GM12878 (cell line): Measurements from ENCODE around the gene CDKN2B. TPM values are rescaled to one million over a fixed set of nuclear protein-coding genes. Genes with fewer than 3 reads are reported as not detected.

ENCODE experiments used
- ATAC-seq: fragments of 200-7000 bp; cut with Tn5 transposase; 3 replicates; pipeline ENCODE4 v1.9.1; 2020; ENCODE audit warnings: mild to moderate bottlenecking, moderate library complexity
- BruUV-seq: library from RNA; stranded (reverse); fragments of 400-500 nt; replicated peaks from 2 replicates; lab custom pipeline; 2021; lab: Mats Ljungman, UMichigan
- CTCF ChIA-PET: fragments of 300-600 bp; sonication (Branson Sonifier 250); formaldehyde crosslinking; extraction: SDS; loops from one replicate; lab custom pipeline; 2021; ENCODE audit warnings: inconsistent platforms; lab: Yijun Ruan, JAX
- POLR2A ChIA-PET: fragments of 350-600 bp; formaldehyde crosslinking; extraction: SDS; loops from one replicate; lab custom pipeline; 2021; ENCODE audit warnings: inconsistent platforms; lab: Charles Lee
- RAD21 ChIA-PET: fragments of 300-600 bp; sonication (Branson Sonifier 250); formaldehyde crosslinking; loops from one replicate; lab custom pipeline; 2023; ENCODE audit warnings: antibody characterized with exemption; ENCODE audit not compliant: unreplicated experiment; lab: Charles Lee
- SMC1A ChIA-PET: fragments of 300-600 bp; sonication (Branson Sonifier 250); formaldehyde crosslinking; loops from one replicate; lab custom pipeline; 2023; ENCODE audit not compliant: unreplicated experiment, uncharacterized antibody; lab: Charles Lee
- DNase-seq: peaks from one replicate; pipeline ENCODE4 v3.0.0-alpha.2; 2011; ENCODE audit warnings: low read depth, low spot score
- FAIRE-seq: peaks from 3 replicates; lab custom pipeline; 2011; peaks lifted over from hg19 to GRCh38; lab: Jason Lieb, UNC
- H2AFZ ChIP-seq: 2 replicates; pipeline ENCODE4 v1.6.0; 2011; ENCODE audit warnings: low read depth, low read length, control low read depth; ENCODE audit not compliant: control insufficient read depth
- H3K27ac ChIP-seq: 2 replicates; pipeline ENCODE4 v1.5.1; 2011; ENCODE audit warnings: control low read depth; ENCODE audit not compliant: control insufficient read depth, insufficient read depth
- H3K27me3 ChIP-seq, 2 experiments: replicated peaks in 1 of 2; 2 replicates each; pipeline versions ENCODE4 v1.6.0 to v1.6.1; 2011; ENCODE audit warnings: low read length in 1 of 2; ENCODE audit not compliant: control insufficient read depth in 2 of 2, insufficient read depth in 2 of 2
- H3K36me3 ChIP-seq, 2 experiments: 2 replicates each; pipeline ENCODE4 v1.5.1; 2011; ENCODE audit warnings: low read length in 1 of 2; ENCODE audit not compliant: control insufficient read depth in 2 of 2, insufficient read depth in 2 of 2
- H3K4me1 ChIP-seq: 2 replicates; pipeline ENCODE4 v1.6.1; 2011; ENCODE audit warnings: mild to moderate bottlenecking, low read length, moderate library complexity, mixed read lengths; ENCODE audit not compliant: control insufficient read depth, insufficient read depth
- H3K4me2 ChIP-seq: 2 replicates; pipeline ENCODE4 v1.6.0; 2011; ENCODE audit warnings: control low read depth; ENCODE audit not compliant: control insufficient read depth, insufficient read depth
- H3K4me3 ChIP-seq: fragments of 200-600 bp; sonication (generic); 2 replicates; pipeline ENCODE4 v1.5.1; 2016
- H3K79me2 ChIP-seq: 2 replicates; pipeline ENCODE4 v1.6.0; 2011; ENCODE audit warnings: low read length; ENCODE audit not compliant: control insufficient read depth, insufficient read depth
- H3K9ac ChIP-seq: 2 replicates; pipeline ENCODE4 v1.8.0; 2011; ENCODE audit warnings: low read length, control low read depth, mixed read lengths; ENCODE audit not compliant: control insufficient read depth, insufficient read depth
- H3K9me3 ChIP-seq: replicated peaks from 3 replicates; pipeline ENCODE4 v1.5.1; 2011; ENCODE audit warnings: mild to moderate bottlenecking, low read length; ENCODE audit not compliant: control insufficient read depth, insufficient read depth
- H4K20me1 ChIP-seq: 2 replicates; pipeline ENCODE4 v1.6.0; 2011; ENCODE audit not compliant: control insufficient read depth, insufficient read depth
- CBX3 ChIP-seq: fragments of 200-600 bp; sonication (generic); IDR thresholded peaks from 2 replicates; pipeline ENCODE4 v1.6.1; 2016; ENCODE audit warnings: low read depth, borderline replicate concordance
- IKZF2 ChIP-seq, 2 experiments: fragments of 450-650 bp; IDR thresholded peaks; 2 replicates each; pipeline ENCODE4 v1.6.1; 2017; ENCODE audit warnings: mild to moderate bottlenecking in 2 of 2, moderate library complexity in 2 of 2
- LARP7 ChIP-seq: fragments of 450-650 bp; IDR thresholded peaks from 2 replicates; pipeline ENCODE4 v1.6.1; 2017; ENCODE audit warnings: mild to moderate bottlenecking
- NFYB ChIP-seq: IDR thresholded peaks from 2 replicates; pipeline ENCODE4 v1.6.1; 2011; ENCODE audit warnings: low read depth, mild to moderate bottlenecking, low read length, improper control_type of control experiment, moderate library complexity; ENCODE audit not compliant: insufficient read depth
- RAD21 ChIP-seq: IDR thresholded peaks from 2 replicates; pipeline ENCODE4 v1.6.1; 2011; ENCODE audit warnings: mild to moderate bottlenecking, low read depth, low read length, moderate library complexity; ENCODE audit not compliant: insufficient read depth
- RCOR1 ChIP-seq: conservative IDR thresholded peaks from 2 replicates; pipeline ENCODE4 v1.6.1; 2012; ENCODE audit warnings: low read depth, low read length, improper control_type of control experiment
- RELA ChIP-seq: fragments of 450-650 bp; IDR thresholded peaks from 2 replicates; pipeline ENCODE4 v1.8.0; 2014; ENCODE audit warnings: borderline replicate concordance; ENCODE audit not compliant: partially characterized antibody
- SMAD5 ChIP-seq: IDR thresholded peaks from 2 replicates; pipeline ENCODE4 v1.6.1; 2016; ENCODE audit warnings: antibody characterized with exemption, low read depth
- SP1 ChIP-seq: IDR thresholded peaks from one replicate; pipeline ENCODE4 v1.6.1; 2011; ENCODE audit warnings: low read depth, low read length
- WGBS: methylation state at CpG from one replicate; pipeline ENCODE4 v1.1.6; 2016; ENCODE audit warnings: low lambda C conversion rate; ENCODE audit not compliant: insufficient replicate concordance, insufficient coverage; ENCODE audit errors: missing lambda C conversion rate; 5-methylcytosine and 5-hydroxymethylcytosine counted together
- in situ Hi-C: fragments of 300-500 bp; cut with MboI; formaldehyde crosslinking; loops from 9 replicates; pipeline ENCODE4 v1.14.3; 2018; ENCODE audit warnings: mixed read lengths
- intact Hi-C: fragments of 100-400 bp; cut with micrococcal nuclease; formaldehyde crosslinking; loops from one replicate; pipeline ENCODE4 v1.14.2; 2022; ENCODE audit not compliant: unreplicated experiment
- polyA plus RNA-seq, 11 experiments: library from polyadenylated mRNA; depleted of rRNA in 4 of 11; unstranded in 6 of 11; stranded (reverse) in 5 of 11; fragments of >200 nt; fragmentation: Nextera tagmentation in 4 of 11; fragmentation: Illumina TruSeq in 1 of 11; extraction: Ambion mirVana in 4 of 11; extraction: Trizol in 1 of 11; gene quantifications; 1 replicate in 1 of 11; 2 replicates in 10 of 11; pipeline versions ENCODE4 v1.2.1 to v1.2.3, GENCODE V29; 2011 to 2016; ENCODE audit warnings: inconsistent platforms in 2 of 11, missing spikeins in 2 of 11, low read depth in 1 of 11
- total RNA-seq, 4 experiments: library from RNA; depleted of rRNA in 3 of 4; stranded (reverse); fragments of >200 nt in 3 of 4; fragmentation: Illumina TruSeq in 1 of 4; extraction: Trizol in 1 of 4; gene quantifications; 2 replicates each; pipeline versions ENCODE4 v1.2.1 to v1.2.3, GENCODE V29; 2013 to 2021
- TF ChIP-seq, protein P1 (sequence below): fragments of 450-650 bp; IDR thresholded peaks from 2 replicates; pipeline ENCODE4 v1.6.1; 2014; ENCODE audit warnings: mild to moderate bottlenecking
- TF ChIP-seq, protein P2 (sequence below): IDR thresholded peaks from 2 replicates; pipeline ENCODE4 v1.6.1; 2012; ENCODE audit warnings: low read depth, low read length, improper control_type of control experiment
- TF ChIP-seq, protein P3 (sequence below): fragments of 450-650 bp; IDR thresholded peaks from 2 replicates; pipeline ENCODE4 v1.6.1; 2017; ENCODE audit warnings: antibody characterized with exemption, mild to moderate bottlenecking, moderate library complexity

The CDKN2B gene
- total and polyA plus RNA-seq, 10 of the 15 experiments (the other 5 are each of a cell fraction or from before 2014, with no cell fraction given) = 0.03 to 0.47 (median 0.08) TPM; not detected in 1

DNA sequence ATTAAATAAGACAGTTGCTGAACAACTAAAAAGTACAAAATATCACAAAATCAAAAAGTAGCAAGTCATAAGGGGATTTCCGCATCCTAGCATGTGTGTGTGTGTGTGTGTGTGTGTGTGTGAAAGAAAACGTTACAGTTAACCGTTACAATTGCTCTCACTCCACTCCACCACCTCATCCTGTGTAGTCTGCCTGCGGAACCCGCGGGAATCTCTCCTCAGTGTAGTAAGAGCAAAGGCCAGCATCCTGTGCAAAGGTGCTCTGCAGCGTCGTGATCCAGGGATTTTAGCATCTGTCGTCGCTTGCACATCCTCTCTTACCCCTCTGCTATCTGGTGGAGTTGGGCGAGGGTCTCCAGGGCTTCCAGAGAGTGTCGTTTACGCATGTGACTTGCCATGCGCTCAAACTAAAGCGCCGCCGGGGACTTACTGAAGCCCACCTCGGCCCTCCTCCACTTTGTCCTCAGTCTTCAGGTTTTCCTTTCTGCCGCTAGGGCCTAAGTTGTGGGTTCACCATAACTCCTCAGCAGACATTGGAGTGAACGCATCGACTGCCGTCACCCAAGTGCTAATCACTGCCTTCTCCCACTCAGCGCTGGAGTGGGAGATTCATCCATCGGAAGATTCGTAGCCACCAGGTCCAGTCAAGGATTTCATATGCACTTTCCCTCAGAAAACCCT lies 3.9 kb downstream of the CDKN2B start:
- H3K4me2 ChIP-seq = no peak overlapping the region
- no peaks in the 10 kb centered on the region for H3K79me2 ChIP-seq
- CTCF ChIA-PET = no interaction called here
- no peak for DNase-seq
- RAD21 ChIA-PET = no interaction called here
- FAIRE-seq = peak; percentile 56
- H3K36me3 ChIP-seq = no peaks in the 10 kb centered on the region
- POLR2A ChIA-PET = no interaction called here
- no peak overlapping the region for H2AFZ ChIP-seq
- intact Hi-C loops (loop anchor here (5.0 kb wide), 1 partner anchor 173 kb away; no protein-coding TSS in a partner anchor), in situ Hi-C loops (loop anchor here (5.0 kb wide), 1 partner anchor 188 kb away; no protein-coding TSS in a partner anchor)
- SMC1A ChIA-PET = no interaction called here
- no peaks in the 10 kb centered on the region for H3K9me3 ChIP-seq
- TF ChIP-seq NFYB = no peak
- H4K20me1 ChIP-seq = no peaks in the 10 kb centered on the region
- no peak for ATAC-seq
- peaks cover 12% of the 10 kb centered on the region for H3K4me1 ChIP-seq
- H3K9ac ChIP-seq = no peak overlapping the region
- no TSS peak for BruUV-seq
- no peak overlapping the region for H3K27ac ChIP-seq
- 72% methylated on average over 25 of the region's 25 CpGs for WGBS
- no peak overlapping the region; the same call in 1 of the 2 replicates for H3K4me3 ChIP-seq
- peaks cover 0 to 2% of the 10 kb centered on the region in 2 experiments; a peak in 1 of 4 replicates for H3K27me3 ChIP-seq

GRCh38 chr9:22002038-22002437 lies 7.1 kb downstream of the CDKN2B start:
- ChIA-PET POLR2A (no interaction called here), RAD21 (no interaction called here), CTCF (interaction anchor here (1.0 to 2.7 kb wide), 3 partner anchors 118 to 190 kb away, joined by 4 to 7 read pairs (median 4); no protein-coding TSS in a partner anchor), SMC1A (interaction anchor here (1.1 to 1.8 kb wide), 2 partner anchors 15 to 189 kb away, joined by 3 to 5 read pairs; no protein-coding TSS in a partner anchor)
- in situ Hi-C loops (no loop called here), intact Hi-C loops (no loop called here)
- H3K9me3 ChIP-seq = no peaks in the 10 kb centered on the region
- no peaks in the 10 kb centered on the region for H3K36me3 ChIP-seq
- H3K4me3 ChIP-seq = no peak overlapping the region
- no peak overlapping the region for H2AFZ ChIP-seq
- no peak overlapping the region for H3K4me2 ChIP-seq
- ATAC-seq (no peak), FAIRE-seq (no peak), DNase-seq (no peak)
- H3K27ac ChIP-seq = no peak overlapping the region
- no TSS peak for BruUV-seq
- H4K20me1 ChIP-seq = no peaks in the 10 kb centered on the region
- no peaks in the 10 kb centered on the region; a peak in 1 of 4 replicates for H3K27me3 ChIP-seq
- H3K9ac ChIP-seq = no peak overlapping the region
- no peaks in the 10 kb centered on the region for H3K79me2 ChIP-seq
- peaks cover 12% of the 10 kb centered on the region for H3K4me1 ChIP-seq
- 0% methylated on average over 1 of the region's 1 CpG for WGBS
- TF ChIP-seq SP1 = no peak
- TF ChIP-seq SMAD5 = no peak
- TF ChIP-seq IKZF2 (IDR thresholded peaks at IDR 0.05) = no peak
- TF ChIP-seq, protein P1, sequence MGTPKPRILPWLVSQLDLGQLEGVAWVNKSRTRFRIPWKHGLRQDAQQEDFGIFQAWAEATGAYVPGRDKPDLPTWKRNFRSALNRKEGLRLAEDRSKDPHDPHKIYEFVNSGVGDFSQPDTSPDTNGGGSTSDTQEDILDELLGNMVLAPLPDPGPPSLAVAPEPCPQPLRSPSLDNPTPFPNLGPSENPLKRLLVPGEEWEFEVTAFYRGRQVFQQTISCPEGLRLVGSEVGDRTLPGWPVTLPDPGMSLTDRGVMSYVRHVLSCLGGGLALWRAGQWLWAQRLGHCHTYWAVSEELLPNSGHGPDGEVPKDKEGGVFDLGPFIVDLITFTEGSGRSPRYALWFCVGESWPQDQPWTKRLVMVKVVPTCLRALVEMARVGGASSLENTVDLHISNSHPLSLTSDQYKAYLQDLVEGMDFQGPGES = no peak
- TF ChIP-seq, protein P2, sequence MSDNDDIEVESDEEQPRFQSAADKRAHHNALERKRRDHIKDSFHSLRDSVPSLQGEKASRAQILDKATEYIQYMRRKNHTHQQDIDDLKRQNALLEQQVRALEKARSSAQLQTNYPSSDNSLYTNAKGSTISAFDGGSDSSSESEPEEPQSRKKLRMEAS = no peak
- no peak for TF ChIP-seq CBX3
- no peak for TF ChIP-seq LARP7
- no peak for TF ChIP-seq RCOR1
- no peak for TF ChIP-seq RELA
- TF ChIP-seq, protein P3, sequence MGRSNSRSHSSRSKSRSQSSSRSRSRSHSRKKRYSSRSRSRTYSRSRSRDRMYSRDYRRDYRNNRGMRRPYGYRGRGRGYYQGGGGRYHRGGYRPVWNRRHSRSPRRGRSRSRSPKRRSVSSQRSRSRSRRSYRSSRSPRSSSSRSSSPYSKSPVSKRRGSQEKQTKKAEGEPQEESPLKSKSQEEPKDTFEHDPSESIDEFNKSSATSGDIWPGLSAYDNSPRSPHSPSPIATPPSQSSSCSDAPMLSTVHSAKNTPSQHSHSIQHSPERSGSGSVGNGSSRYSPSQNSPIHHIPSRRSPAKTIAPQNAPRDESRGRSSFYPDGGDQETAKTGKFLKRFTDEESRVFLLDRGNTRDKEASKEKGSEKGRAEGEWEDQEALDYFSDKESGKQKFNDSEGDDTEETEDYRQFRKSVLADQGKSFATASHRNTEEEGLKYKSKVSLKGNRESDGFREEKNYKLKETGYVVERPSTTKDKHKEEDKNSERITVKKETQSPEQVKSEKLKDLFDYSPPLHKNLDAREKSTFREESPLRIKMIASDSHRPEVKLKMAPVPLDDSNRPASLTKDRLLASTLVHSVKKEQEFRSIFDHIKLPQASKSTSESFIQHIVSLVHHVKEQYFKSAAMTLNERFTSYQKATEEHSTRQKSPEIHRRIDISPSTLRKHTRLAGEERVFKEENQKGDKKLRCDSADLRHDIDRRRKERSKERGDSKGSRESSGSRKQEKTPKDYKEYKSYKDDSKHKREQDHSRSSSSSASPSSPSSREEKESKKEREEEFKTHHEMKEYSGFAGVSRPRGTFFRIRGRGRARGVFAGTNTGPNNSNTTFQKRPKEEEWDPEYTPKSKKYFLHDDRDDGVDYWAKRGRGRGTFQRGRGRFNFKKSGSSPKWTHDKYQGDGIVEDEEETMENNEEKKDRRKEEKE = no peak
- TF ChIP-seq RAD21 = no peak
